ENCODE data around the gene L1TD1. TPM values are rescaled to one million over a fixed set of nuclear protein-coding genes. Genes with fewer than 3 reads are reported as not detected.
A peak's percentile ranks its signal among the peaks of the same experiment; 100 is the strongest.

The L1TD1 gene
- total and polyA plus RNA-seq, 3 experiments from 2014 or later: not detected

DNA sequence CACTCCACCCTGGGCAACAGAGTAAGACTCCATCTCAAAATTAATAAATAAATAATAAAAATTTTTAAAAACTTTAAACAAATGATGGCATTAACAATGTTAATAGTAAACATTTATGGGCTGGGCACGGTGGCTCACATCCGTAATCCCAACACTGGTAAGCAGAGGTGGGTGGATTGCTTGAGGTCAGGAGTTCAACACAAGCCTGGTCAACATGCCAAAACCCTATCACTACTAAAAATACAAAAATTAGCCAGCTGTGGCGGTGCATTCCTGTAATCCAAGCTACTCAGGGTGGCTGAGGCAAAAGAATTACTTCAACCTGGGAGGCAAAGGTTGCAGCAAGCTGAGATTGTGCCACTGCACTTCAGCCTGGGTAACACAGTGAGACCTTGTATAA lies 9.0 kb upstream of the L1TD1 start:
- Histone ChIP-seq H3K36me3 (ENCODE audit: insufficient read depth, low read length) (no peaks in the 10 kb centered on the region), H3K27me3 (ENCODE audit: insufficient read depth, low read length, poor library complexity, severe bottlenecking) (no peaks in the 10 kb centered on the region), H3K4me3 (ENCODE audit: low read length) (no peak overlapping the region), H3K4me1 (ENCODE audit: insufficient read depth, low read length) (no peaks in the 10 kb centered on the region), H3K9me3 (ENCODE audit: low read length) (no peaks in the 10 kb centered on the region), H3K27ac (ENCODE audit: low read depth, low read length) (no peak overlapping the region)
- H3K27ac Mint-ChIP-seq: no peak overlapping the region
- peaks cover 0 to 3% of the 10 kb centered on the region in 2 donors for H3K27me3 Mint-ChIP-seq
- no peak overlapping the region for H3K4me3 Mint-ChIP-seq
- no peaks in the 10 kb centered on the region for H3K9me3 Mint-ChIP-seq
- no peaks in the 10 kb centered on the region for H3K36me3 Mint-ChIP-seq
- DNase-seq: no peak
- POLR2A ChIA-PET: no interaction called here
- CTCF ChIA-PET: no interaction called here
- no peaks in the 10 kb centered on the region for H3K4me1 Mint-ChIP-seq

DNA sequence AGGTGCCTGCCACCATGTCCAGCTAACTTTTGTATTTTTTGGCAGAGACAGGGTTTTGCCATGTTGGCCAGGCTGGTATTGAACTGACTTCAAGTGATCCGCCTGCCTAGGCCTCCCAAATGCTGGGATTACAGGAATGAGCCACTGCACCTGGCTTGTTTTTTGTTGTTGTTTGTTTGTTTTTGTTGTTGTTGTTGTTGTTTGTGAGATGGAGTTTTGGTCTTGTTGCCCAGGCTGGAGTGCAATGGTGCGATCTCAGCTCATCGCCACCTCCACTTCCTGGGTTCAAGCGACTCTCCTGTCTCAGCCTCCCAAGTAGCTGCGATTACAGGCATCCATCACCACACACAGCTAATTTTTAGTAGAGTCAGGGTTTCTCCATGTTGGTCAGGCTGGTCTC lies 7.1 kb upstream of the L1TD1 start:
- Mint-ChIP-seq H3K4me1 (no peaks in the 10 kb centered on the region), H3K9me3 (no peaks in the 10 kb centered on the region), H3K36me3 (no peaks in the 10 kb centered on the region), H3K4me3 (no peak overlapping the region), H3K27ac (no peak overlapping the region), H3K27me3 (peaks cover 0 to 3% of the 10 kb centered on the region in 2 donors)
- ChIA-PET CTCF (no interaction called here), POLR2A (no interaction called here)
- H3K27ac ChIP-seq (ENCODE audit: low read depth, low read length): no peak overlapping the region
- H3K36me3 ChIP-seq (ENCODE audit: insufficient read depth, low read length): no peaks in the 10 kb centered on the region
- H3K27me3 ChIP-seq (ENCODE audit: insufficient read depth, low read length, poor library complexity, severe bottlenecking): no peaks in the 10 kb centered on the region
- no peaks in the 10 kb centered on the region for H3K9me3 ChIP-seq (ENCODE audit: low read length)
- no peak for DNase-seq
- no peak overlapping the region for H3K4me3 ChIP-seq (ENCODE audit: low read length)
- H3K4me1 ChIP-seq (ENCODE audit: insufficient read depth, low read length): no peaks in the 10 kb centered on the region

DNA sequence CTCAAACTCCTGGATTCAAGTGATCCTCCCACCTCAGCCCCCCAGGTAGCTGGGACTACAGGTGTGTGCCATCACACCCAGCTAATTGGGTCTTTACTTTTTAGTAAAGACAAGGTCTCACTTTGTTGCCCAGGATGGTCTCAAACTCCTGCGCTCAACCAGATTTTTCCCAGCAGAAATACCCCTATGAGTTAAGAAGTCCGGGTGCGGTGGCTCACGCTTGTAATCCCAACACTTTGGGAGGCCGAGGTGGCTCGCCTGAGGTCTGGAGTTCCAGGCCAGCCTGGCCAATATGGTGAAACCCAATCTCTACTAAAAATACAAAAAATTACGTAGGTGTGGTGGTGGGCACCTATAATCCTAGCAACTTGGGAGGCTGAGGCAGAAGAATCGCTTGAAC lies 6.5 kb upstream of the L1TD1 start:
- H3K36me3 ChIP-seq (ENCODE audit: insufficient read depth, low read length): no peaks in the 10 kb centered on the region
- no peak overlapping the region for H3K4me3 ChIP-seq (ENCODE audit: low read length)
- no peak for DNase-seq
- no peaks in the 10 kb centered on the region for H3K27me3 ChIP-seq (ENCODE audit: insufficient read depth, low read length, poor library complexity, severe bottlenecking)
- ChIA-PET POLR2A (no interaction called here), CTCF (no interaction called here)
- H3K4me1 Mint-ChIP-seq: no peaks in the 10 kb centered on the region
- no peak overlapping the region for H3K4me3 Mint-ChIP-seq
- no peaks in the 10 kb centered on the region for H3K9me3 Mint-ChIP-seq
- no peaks in the 10 kb centered on the region for H3K36me3 Mint-ChIP-seq
- no peak overlapping the region for H3K27ac ChIP-seq (ENCODE audit: low read depth, low read length)
- H3K27me3 Mint-ChIP-seq: peaks cover 2 to 9% of the 10 kb centered on the region in 2 donors
- no peak overlapping the region for H3K27ac Mint-ChIP-seq
- H3K4me1 ChIP-seq (ENCODE audit: insufficient read depth, low read length): no peaks in the 10 kb centered on the region
- H3K9me3 ChIP-seq (ENCODE audit: low read length): no peaks in the 10 kb centered on the region

DNA sequence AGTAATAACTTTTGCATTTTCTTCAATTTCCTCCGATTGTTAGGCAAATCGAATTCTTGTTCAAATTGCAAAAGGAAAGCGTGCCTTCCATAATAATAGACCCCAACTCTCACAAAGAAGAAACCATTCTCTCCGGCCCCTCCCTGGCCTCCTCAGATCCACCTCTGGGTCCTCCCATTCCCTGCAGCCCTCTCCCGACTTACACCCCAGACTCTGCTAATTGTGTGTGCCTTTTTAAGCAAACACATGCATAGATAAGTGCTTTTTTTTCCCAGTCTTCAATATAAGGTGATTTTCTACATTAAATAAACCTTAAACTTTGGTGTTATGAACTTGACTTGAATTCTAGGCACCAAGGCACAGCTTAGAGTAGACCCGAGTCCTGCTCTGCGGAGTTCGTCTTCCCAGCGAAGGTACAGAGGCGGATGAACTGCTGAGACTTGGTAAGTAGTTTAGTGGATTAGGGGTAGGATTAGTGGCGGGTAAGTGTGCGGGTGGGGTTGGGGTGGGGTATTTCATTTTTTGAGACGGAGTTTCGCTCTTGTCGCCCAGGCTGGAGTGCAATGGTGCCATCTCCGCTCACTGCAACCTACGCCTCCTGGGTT lies 1.5 kb downstream of the L1TD1 start:
- Histone ChIP-seq H3K4me1 (ENCODE audit: insufficient read depth, low read length) (no peaks in the 10 kb centered on the region), H3K9me3 (ENCODE audit: low read length) (no peaks in the 10 kb centered on the region), H3K27me3 (ENCODE audit: insufficient read depth, low read length, poor library complexity, severe bottlenecking) (no peaks in the 10 kb centered on the region), H3K27ac (ENCODE audit: low read depth, low read length) (no peak overlapping the region), H3K4me3 (ENCODE audit: low read length) (no peak overlapping the region), H3K36me3 (ENCODE audit: insufficient read depth, low read length) (no peaks in the 10 kb centered on the region)
- Mint-ChIP-seq H3K4me3 (no peak overlapping the region), H3K27ac (no peak overlapping the region), H3K27me3 (peaks cover 33 to 39% of the 10 kb centered on the region in 2 donors), H3K36me3 (peaks cover 0 to 4% (median 0%) of the 10 kb centered on the region in 3 donors), H3K9me3 (peaks cover 0 to 3% (median 0%) of the 10 kb centered on the region in 5 donors), H3K4me1 (peaks cover 0 to 6% (median 5%) of the 10 kb centered on the region in 3 donors)
- DNase-seq: no peak
- POLR2A ChIA-PET: no interaction called here
- CTCF ChIA-PET: no interaction called here

DNA sequence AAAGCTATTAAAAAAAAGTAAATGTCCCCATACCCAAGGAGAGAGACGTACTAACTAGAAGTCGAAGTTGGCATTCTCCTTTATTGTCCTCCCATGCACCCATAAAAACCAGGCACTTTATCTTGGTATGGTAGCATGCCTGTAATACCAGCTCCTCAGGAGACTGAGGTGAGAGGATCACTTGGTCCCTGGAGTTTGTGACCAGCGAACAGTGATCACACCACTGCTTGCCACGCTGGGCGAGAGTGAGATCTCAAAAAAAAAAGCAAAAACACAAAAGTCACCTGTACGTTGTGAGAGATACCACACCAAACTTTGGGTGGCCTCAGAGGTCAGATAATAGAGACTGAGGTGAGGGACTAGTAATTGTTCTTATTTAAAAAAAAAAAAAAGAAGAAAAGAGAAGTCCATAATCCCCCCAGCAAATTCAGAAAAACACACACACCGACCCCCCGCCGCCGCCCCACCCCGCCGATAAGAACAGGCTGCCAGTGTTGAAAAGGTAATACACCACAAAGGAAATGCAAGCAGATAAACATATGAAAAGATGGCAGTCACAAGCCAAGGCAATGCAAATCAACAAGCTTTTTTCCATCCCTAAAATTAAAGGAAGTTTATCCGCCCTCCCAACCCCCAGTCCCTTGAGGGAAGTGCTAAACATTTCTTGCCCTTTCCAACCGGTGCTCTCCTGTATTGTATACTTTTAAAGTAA lies 3.6 kb downstream of the L1TD1 start:
- ChIA-PET POLR2A (no interaction called here), CTCF (no interaction called here)
- no peak for DNase-seq
- Histone ChIP-seq H3K4me3 (ENCODE audit: low read length) (no peak overlapping the region), H3K4me1 (ENCODE audit: insufficient read depth, low read length) (no peaks in the 10 kb centered on the region), H3K27ac (ENCODE audit: low read depth, low read length) (no peak overlapping the region), H3K36me3 (ENCODE audit: insufficient read depth, low read length) (no peaks in the 10 kb centered on the region), H3K9me3 (ENCODE audit: low read length) (no peaks in the 10 kb centered on the region), H3K27me3 (ENCODE audit: insufficient read depth, low read length, poor library complexity, severe bottlenecking) (no peaks in the 10 kb centered on the region)
- no peak overlapping the region for H3K4me3 Mint-ChIP-seq
- H3K9me3 Mint-ChIP-seq: peaks cover 0 to 3% (median 0%) of the 10 kb centered on the region in 5 donors
- H3K36me3 Mint-ChIP-seq: peaks cover 0 to 4% (median 0%) of the 10 kb centered on the region in 3 donors
- peaks cover 0 to 6% (median 5%) of the 10 kb centered on the region in 3 donors for H3K4me1 Mint-ChIP-seq
- peaks cover 29 to 32% of the 10 kb centered on the region in 2 donors for H3K27me3 Mint-ChIP-seq
- H3K27ac Mint-ChIP-seq: no peak overlapping the region

DNA sequence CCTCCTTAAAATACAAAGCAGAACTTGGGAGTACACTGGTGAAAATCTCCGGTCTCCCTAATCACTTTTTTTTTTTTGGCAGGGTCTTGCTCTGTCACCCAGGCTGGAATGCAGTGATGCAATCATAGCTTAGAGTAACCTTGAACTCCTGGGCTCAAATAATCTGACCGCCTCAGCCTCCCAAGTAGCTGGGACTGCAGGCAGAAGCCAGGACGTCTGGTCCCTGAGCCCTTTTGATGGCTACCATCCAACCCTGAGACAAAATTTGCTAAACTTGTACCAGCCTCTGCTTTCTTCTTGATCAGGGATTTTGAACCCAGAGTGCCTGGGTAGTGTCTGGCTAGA lies 4.1 kb downstream of the L1TD1 start:
- POLR2A ChIA-PET: no interaction called here

DNA sequence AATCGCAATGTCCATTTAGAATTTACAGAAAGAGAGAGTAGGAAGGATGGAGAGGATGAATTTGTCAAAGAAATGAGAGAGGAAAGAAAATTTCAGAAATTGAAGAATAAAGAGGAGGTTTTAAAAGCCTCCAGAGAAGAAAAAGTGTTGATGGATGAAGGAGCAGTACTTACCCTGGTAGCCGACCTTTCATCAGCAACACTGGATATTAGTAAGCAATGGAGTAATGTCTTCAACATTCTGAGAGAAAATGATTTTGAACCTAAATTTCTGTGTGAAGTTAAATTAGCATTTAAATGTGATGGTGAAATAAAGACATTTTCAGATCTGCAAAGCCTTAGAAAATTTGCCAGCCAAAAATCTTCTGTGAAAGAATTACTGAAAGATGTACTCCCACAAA lies 12.5 kb downstream of the L1TD1 start:
- peaks cover 7 to 8% of the 10 kb centered on the region in 2 donors for H3K27me3 Mint-ChIP-seq
- H3K4me3 Mint-ChIP-seq: no peak overlapping the region
- no peaks in the 10 kb centered on the region for H3K4me1 Mint-ChIP-seq
- Histone ChIP-seq H3K9me3 (ENCODE audit: low read length) (no peaks in the 10 kb centered on the region), H3K27ac (ENCODE audit: low read depth, low read length) (no peak overlapping the region), H3K4me1 (ENCODE audit: insufficient read depth, low read length) (no peaks in the 10 kb centered on the region), H3K4me3 (ENCODE audit: low read length) (no peak overlapping the region), H3K36me3 (ENCODE audit: insufficient read depth, low read length) (no peaks in the 10 kb centered on the region), H3K27me3 (ENCODE audit: insufficient read depth, low read length, poor library complexity, severe bottlenecking) (no peaks in the 10 kb centered on the region)
- H3K9me3 Mint-ChIP-seq: peaks cover 9 to 20% (median 15%) of the 10 kb centered on the region in 5 donors
- ChIA-PET CTCF (no interaction called here), POLR2A (no interaction called here)
- peaks cover 0 to 9% (median 4%) of the 10 kb centered on the region in 3 donors for H3K36me3 Mint-ChIP-seq
- no peak for DNase-seq
- no peak overlapping the region for H3K27ac Mint-ChIP-seq

More for the DNA sequence above, 4.1 kb downstream of the L1TD1 start:
- no peaks in the 10 kb centered on the region for H3K4me1 ChIP-seq (ENCODE audit: insufficient read depth, low read length)
- peaks cover 0 to 3% (median 0%) of the 10 kb centered on the region in 5 donors for H3K9me3 Mint-ChIP-seq
- no peaks in the 10 kb centered on the region for H3K36me3 ChIP-seq (ENCODE audit: insufficient read depth, low read length)
- no peak overlapping the region for H3K4me3 ChIP-seq (ENCODE audit: low read length)
- H3K36me3 Mint-ChIP-seq: peaks cover 0 to 4% (median 0%) of the 10 kb centered on the region in 3 donors
- no peak for DNase-seq
- peaks cover 0 to 6% (median 5%) of the 10 kb centered on the region in 3 donors for H3K4me1 Mint-ChIP-seq
- CTCF ChIA-PET: no interaction called here
- H3K27me3 ChIP-seq (ENCODE audit: insufficient read depth, low read length, poor library complexity, severe bottlenecking): no peaks in the 10 kb centered on the region
- H3K4me3 Mint-ChIP-seq: no peak overlapping the region
- H3K27ac Mint-ChIP-seq: peak overlapping the region in 1 of 8 donors; percentile 44
- H3K9me3 ChIP-seq (ENCODE audit: low read length): no peaks in the 10 kb centered on the region
- H3K27ac ChIP-seq (ENCODE audit: low read depth, low read length): no peak overlapping the region
- peaks cover 24 to 27% of the 10 kb centered on the region in 2 donors for H3K27me3 Mint-ChIP-seq

DNA sequence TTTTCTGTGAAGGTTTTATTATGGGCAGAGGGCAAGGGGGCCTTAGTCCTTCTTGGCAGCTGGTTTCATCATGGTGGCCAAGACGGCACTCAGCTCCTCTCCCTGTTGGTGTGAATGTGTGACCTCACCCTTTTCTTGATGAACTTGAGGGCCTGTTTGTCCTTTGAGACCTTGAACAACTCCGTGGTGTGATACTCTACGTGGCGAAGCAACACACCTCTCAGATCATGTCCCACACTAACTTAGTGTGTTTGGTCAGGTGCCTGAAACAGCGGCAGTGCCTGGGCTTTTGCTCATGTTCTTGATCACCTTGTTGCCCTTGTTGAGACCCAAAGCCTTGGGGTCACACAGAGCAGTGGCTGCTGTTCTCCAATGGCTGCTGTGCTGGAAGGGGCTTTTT lies 13.4 kb downstream of the L1TD1 start:
- H3K27me3 Mint-ChIP-seq: peaks cover 7 to 8% of the 10 kb centered on the region in 2 donors
- Histone ChIP-seq H3K36me3 (ENCODE audit: insufficient read depth, low read length) (no peaks in the 10 kb centered on the region), H3K4me1 (ENCODE audit: insufficient read depth, low read length) (no peaks in the 10 kb centered on the region), H3K27ac (ENCODE audit: low read depth, low read length) (no peak overlapping the region), H3K4me3 (ENCODE audit: low read length) (no peak overlapping the region), H3K27me3 (ENCODE audit: insufficient read depth, low read length, poor library complexity, severe bottlenecking) (no peaks in the 10 kb centered on the region), H3K9me3 (ENCODE audit: low read length) (no peaks in the 10 kb centered on the region)
- POLR2A ChIA-PET: no interaction called here
- no peak for DNase-seq
- no peaks in the 10 kb centered on the region for H3K4me1 Mint-ChIP-seq
- H3K9me3 Mint-ChIP-seq: peaks cover 11 to 20% (median 15%) of the 10 kb centered on the region in 5 donors
- peaks cover 0 to 9% (median 4%) of the 10 kb centered on the region in 3 donors for H3K36me3 Mint-ChIP-seq
- no peak overlapping the region for H3K27ac Mint-ChIP-seq
- H3K4me3 Mint-ChIP-seq: no peak overlapping the region
- CTCF ChIA-PET: no interaction called here
